GM13976 (cell line): ENCODE results near the gene TTBK1.
A peak's percentile ranks its signal among the peaks of the same experiment; 100 is the strongest.

Source experiments
- DNase-seq: peaks from one replicate; pipeline ENCODE4 v3.0.0; 2012; ENCODE audit warnings: low spot score
- in situ Hi-C: fragments of 300-500 bp; cut with MboI; formaldehyde crosslinking; loops from one replicate; pipeline ENCODE4 v1.12.0; 2022; ENCODE audit warnings: low sequenced_read_pairs, mixed read lengths, inconsistent platforms; ENCODE audit not compliant: unreplicated experiment
- TF ChIP-seq, protein P1 (sequence below): IDR thresholded peaks from 2 replicates; pipeline ENCODE4 v1.5.1; 2012; ENCODE audit warnings: borderline replicate concordance, mild to moderate bottlenecking; ENCODE audit not compliant: insufficient read depth; ENCODE audit errors: extremely low read depth, missing control alignments, control extremely low read depth

Gene TTBK1

DNA sequence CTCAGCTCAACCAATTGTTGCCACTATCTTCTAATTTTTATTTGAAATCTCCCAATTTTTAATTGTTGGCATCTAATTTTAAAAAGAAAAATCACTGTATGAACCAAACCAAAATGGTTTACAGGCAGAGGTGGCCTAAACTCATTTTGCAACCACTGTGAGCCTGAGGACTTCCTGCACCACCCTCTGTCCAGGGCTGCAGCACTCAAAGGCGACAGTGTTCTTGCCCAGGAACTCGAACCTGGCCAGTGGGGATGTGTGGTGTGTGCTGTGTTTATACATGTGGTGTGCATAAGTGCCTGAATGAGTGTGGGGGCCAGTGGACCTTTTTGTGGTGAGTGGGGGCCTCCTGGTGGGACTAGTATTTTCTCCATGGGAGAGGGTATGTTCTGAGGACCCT is 30.4 kb downstream of the TTBK1 start:
- no peak for DNase-seq
- in situ Hi-C loops = loop anchor here (25.0 kb wide), 1 partner anchor 214 kb away; the partner anchor contains the start of gene TJAP1
- TF ChIP-seq, protein P1, sequence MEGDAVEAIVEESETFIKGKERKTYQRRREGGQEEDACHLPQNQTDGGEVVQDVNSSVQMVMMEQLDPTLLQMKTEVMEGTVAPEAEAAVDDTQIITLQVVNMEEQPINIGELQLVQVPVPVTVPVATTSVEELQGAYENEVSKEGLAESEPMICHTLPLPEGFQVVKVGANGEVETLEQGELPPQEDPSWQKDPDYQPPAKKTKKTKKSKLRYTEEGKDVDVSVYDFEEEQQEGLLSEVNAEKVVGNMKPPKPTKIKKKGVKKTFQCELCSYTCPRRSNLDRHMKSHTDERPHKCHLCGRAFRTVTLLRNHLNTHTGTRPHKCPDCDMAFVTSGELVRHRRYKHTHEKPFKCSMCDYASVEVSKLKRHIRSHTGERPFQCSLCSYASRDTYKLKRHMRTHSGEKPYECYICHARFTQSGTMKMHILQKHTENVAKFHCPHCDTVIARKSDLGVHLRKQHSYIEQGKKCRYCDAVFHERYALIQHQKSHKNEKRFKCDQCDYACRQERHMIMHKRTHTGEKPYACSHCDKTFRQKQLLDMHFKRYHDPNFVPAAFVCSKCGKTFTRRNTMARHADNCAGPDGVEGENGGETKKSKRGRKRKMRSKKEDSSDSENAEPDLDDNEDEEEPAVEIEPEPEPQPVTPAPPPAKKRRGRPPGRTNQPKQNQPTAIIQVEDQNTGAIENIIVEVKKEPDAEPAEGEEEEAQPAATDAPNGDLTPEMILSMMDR = no peak

DNA sequence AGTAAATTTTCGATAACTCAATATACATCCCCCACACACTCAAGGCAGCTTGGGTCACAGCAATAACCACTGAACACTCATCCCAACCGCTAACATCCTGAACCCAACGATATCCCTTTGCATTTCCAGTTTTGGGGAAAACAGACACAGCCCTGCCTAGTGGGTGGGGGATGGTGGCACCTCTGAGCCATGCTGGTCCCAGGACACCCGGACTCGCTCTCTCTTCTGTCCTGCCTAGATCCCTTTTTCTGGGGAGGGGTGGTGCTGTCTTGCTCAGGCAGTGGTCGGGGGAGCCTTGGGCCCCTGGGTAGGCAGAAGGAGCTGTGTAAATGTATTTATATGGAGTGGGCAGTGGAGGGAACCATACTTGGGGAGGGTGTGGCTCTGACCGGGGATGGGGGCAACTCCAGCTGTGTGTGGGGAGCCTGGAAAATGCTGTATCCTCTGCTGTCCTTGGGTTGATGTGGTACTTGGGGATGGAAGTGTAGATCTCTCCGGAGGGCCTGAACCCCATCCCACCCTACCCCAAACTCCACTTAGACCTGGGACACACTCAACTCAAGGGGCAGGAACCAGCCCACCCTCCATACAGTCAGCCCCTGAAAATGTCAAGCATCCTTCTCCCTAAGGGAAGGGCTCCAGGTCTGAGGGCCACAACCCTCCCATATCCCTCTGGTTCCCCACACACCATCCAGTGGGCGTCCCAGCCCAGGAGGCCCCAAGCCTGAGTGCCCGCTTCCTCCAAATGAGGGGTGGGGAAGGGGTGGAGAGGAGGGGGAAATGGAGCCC is 31.0 kb downstream of the TTBK1 start:
- in situ Hi-C loops = loop anchor here (25.0 kb wide), 1 partner anchor 213 kb away; the partner anchor contains the start of gene TJAP1
- TF ChIP-seq, protein P1 = no peak
- no peak for DNase-seq

DNA sequence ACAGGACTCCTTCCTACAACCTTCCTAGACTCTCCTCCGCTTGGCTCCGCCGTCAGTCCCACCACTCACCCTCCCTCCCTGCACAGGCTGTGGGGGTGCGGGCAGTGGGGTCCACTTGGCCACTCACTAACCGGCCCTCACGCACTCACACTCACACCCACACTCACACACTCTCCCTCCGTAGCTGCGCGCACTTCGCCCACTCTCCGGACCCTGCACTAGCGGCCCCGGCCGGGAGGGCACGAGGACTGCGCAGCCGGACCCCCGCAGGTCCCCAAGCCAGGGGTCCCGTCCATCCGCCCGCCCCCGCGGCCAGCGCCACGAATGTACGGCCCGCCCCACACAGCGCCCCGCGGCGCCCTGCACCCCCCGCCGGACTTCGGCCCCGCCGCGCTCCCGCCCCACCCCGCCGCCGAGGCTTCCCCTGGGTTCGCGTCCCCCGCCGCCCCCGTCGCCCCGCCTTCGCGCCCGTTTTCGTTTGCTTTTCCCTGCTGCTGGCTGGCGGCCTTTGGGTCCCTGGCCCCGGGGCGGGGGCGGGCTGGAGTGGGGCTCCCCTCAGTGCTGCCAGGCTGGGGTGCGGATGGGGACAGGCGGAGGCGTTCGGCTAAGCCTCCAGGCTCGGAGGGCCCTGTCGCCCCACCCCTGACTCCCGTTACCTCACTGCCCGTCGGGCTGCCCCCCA is 31.8 kb downstream of the TTBK1 start:
- DNase-seq = peak; percentile 72
- in situ Hi-C loops = loop anchor here (25.0 kb wide), 1 partner anchor 212 kb away; the partner anchor contains the start of gene TJAP1
- TF ChIP-seq, protein P1 = no peak

DNA sequence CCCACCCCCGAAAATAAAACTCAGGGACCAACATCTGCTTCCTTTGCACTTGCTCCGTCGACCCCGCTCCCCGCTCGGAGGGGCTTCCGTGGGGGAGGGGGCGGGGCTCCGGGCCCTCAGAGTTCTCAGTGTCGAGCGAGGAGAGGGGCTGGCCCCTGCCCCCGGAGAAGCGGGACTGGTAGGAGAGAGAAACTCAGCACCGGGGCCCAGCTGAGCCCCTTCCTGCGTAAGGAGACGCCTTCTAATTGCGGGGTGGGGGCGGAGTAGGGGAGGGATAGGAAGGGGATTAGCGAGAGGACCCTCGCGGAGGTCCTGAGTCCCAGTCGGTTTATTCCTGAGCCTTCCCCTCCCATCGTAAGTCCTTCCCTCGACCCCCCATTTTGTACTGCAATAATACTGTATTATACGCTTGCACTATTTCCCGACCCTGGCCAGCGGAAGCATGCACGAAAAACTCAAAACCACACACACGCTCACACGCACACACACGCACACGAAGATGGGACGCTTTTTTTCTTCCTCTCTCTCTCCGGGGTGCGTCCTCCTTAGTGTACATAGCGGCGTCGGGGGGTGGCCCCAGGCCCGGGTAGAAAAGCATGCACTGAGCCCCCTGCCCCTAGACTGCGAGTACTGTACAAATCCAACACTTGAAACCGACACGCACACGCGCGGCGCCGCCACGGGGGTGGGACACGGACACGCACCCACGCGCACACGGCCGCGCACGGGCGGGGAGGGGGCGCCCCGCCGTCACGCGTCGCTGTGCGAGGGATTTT is 32.7 kb downstream of the TTBK1 start:
- TF ChIP-seq, protein P1 = no peak
- in situ Hi-C loops = no loop called here
- no peak for DNase-seq

DNA sequence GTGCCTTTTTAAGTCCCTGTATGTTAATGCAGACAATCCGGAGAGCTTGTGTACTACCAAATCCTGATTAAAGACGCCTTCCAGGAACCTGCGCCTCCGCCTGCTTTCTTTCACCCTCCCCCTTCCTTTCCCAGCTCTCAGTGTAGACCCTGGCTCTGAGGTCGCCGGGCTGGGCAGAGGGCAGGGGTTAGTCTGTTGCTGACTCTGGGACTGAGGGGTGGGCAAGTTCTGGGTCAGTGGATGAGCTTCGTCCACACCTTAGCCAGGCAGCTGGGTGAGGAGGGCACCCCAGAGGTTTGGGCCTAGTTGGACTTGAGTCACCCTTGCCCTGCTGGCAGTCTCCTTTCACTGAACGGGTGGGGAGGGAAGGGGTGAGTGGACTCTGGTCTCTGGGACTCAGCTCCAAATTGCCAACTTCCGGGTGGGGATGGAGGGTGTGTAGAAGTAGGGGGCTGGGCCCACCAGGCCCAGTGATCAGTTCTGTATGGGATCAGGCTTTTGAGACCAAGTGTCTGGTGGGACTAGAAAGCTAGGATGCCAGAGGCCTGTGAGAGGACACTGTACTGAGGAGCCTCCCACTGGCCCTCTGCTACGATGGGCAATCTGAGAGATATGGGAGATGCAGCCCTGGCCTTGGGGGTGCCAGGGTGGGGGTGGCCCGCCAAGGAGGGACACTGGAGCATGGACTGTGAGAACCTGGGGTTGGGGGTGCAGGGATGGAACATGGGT is 33.5 kb downstream of the TTBK1 start:
- in situ Hi-C loops = no loop called here
- no peak for DNase-seq
- TF ChIP-seq, protein P1 = no peak

DNA sequence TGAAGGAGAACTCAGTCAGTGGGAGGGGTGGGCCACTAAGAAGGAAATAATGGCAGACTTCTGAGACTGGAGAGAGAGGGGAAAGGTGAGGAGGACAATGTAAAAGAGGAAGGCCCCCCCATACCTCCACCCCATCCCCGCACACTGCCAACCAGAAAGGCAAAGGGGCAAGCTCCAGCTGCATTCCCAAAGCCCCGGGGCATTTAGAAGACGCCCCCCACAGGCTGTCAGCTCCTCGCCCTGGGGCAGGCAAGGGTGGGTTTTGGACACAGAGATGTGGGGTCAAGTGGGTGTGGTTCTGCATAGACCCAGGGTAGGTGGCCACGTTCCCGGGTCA is 34.0 kb downstream of the TTBK1 start:
- TF ChIP-seq, protein P1 = no peak
- DNase-seq = no peak
- in situ Hi-C loops = no loop called here
